ENCODE results near the gene L1TD1.
A peak's percentile ranks its signal among the peaks of the same experiment; 100 is the strongest.
"Not testable (repeated sequence)": the region's sequence is repeated elsewhere in the genome, so short reads cannot be mapped to it uniquely, and the experiment has no call there.

The L1TD1 gene

GRCh38 chr1:62237950-62238374, 43.3 kb downstream of the L1TD1 start:
- DNase-seq = no peak

GRCh38 chr1:62238507-62238906, 43.9 kb downstream of the L1TD1 start:
- DNase-seq = no peak

GRCh38 chr1:62239652-62240403, 45.2 kb downstream of the L1TD1 start:
- not testable (repeated sequence) for DNase-seq

- DNase-seq = no peak
Observed at GRCh38 chr1:62240651-62241370, 46.2 kb downstream of the L1TD1 start.

- peak; percentile 47 for DNase-seq
Observed at GRCh38 chr1:62241371-62242131, 46.9 kb downstream of the L1TD1 start.

- not testable (repeated sequence) for DNase-seq
Observed at GRCh38 chr1:62244380-62244779, 49.7 kb downstream of the L1TD1 start.

GRCh38 chr1:62245201-62245600, 50.6 kb downstream of the L1TD1 start:
- DNase-seq = no peak

- peak; percentile 12 for DNase-seq
Observed at GRCh38 chr1:62247391-62248168, 52.9 kb downstream of the L1TD1 start.

GRCh38 chr1:62250126-62250726, 55.6 kb downstream of the L1TD1 start:
- no peak for DNase-seq

- no peak for DNase-seq
Observed at GRCh38 chr1:62259551-62259950, 64.9 kb downstream of the L1TD1 start.

- DNase-seq = no peak
Observed at GRCh38 chr1:62260688-62261087, 66.0 kb downstream of the L1TD1 start.
